Upper lobe of left lung (tissue), 6 donors: ENCODE measurements around the gene MED13L. TPM values are rescaled to one million over a fixed set of nuclear protein-coding genes. Genes with fewer than 3 reads are reported as not detected.

Experiments used
- ATAC-seq, 2 donors: fragments of 200-7000 bp; cut with Tn5 transposase; one replicate each; pipeline ENCODE4 v1.9.1; 2022; ENCODE audit warnings: mild to moderate bottlenecking in 2 of 2, moderate library complexity in 2 of 2; ENCODE audit not compliant: low FRiP score in 2 of 2
- DNase-seq, 2 donors: peaks; one replicate each; pipeline ENCODE4 v3.0.0-alpha.2; 2019 to 2020
- H3K27ac ChIP-seq, 4 donors: fragments of 200-600 bp; sonication (generic); one replicate each; pipeline ENCODE4 v1.5.1; 2016 to 2019
- H3K27me3 ChIP-seq, 4 donors: fragments of 200-600 bp; sonication (generic); one replicate each; pipeline ENCODE4 v1.5.1; 2017 to 2019
- H3K36me3 ChIP-seq, 4 donors: fragments of 200-600 bp; sonication (generic); one replicate each; pipeline ENCODE4 v1.5.1; 2016 to 2019
- H3K4me1 ChIP-seq, 4 donors: fragments of 200-600 bp; sonication (generic); one replicate each; pipeline ENCODE4 v1.5.1; 2018 to 2019
- H3K4me3 ChIP-seq, 4 donors: fragments of 200-600 bp; sonication (generic); one replicate each; pipeline ENCODE4 v1.5.1; 2017 to 2019; ENCODE audit warnings: mild to moderate bottlenecking in 2 of 4, moderate library complexity in 1 of 4
- H3K9me3 ChIP-seq, 4 donors: fragments of 200-600 bp; sonication (generic); one replicate each; pipeline ENCODE4 v1.5.1; 2018 to 2019
- EP300 ChIP-seq, 4 donors: sonication (generic); formaldehyde crosslinking; IDR thresholded peaks; one replicate each; pipeline ENCODE4 v1.5.1; 2017; ENCODE audit warnings: antibody characterized with exemption in 4 of 4, control low read depth in 2 of 4
- POLR2A ChIP-seq, 4 donors: fragments of 450-650 bp; IDR thresholded peaks; one replicate each; pipeline ENCODE4 v1.5.1; 2016 to 2017; ENCODE audit warnings: antibody characterized with exemption in 4 of 4, mild to moderate bottlenecking in 2 of 4
- POLR2AphosphoS5 ChIP-seq, 2 donors: sonication (generic); formaldehyde crosslinking; IDR thresholded peaks; one replicate each; pipeline ENCODE4 v1.5.1; 2017; ENCODE audit warnings: antibody characterized with exemption in 2 of 2
- WGBS, 2 donors: methylation state at CpG; one replicate each; pipeline ENCODE4 v1.1.5; 2017 to 2018; 5-methylcytosine and 5-hydroxymethylcytosine counted together
- total RNA-seq, 6 donors: library from RNA; depleted of rRNA in 4 of 6; stranded (reverse); fragments of >200 nt in 4 of 6; gene quantifications; one replicate each; pipeline versions ENCODE4 v1.1.0 to v1.2.1, GENCODE V29; 2016 to 2021
- TF ChIP-seq, protein P1 (sequence below), 6 experiments: fragments of 450-650 bp in 4 of 6; fragments of 200-600 bp in 2 of 6; sonication (generic) in 2 of 6; IDR thresholded peaks; one replicate each; pipeline ENCODE4 v1.5.1; 2016 to 2019; ENCODE audit warnings: antibody characterized with exemption in 6 of 6
- donor health status: DM: no; HTN: no; CAD: no; lungs with moderate emphysema.
- donor health status: DM: no; HTN: yes; CAD: no; lungs with severe emphysema.

The MED13L gene
- total RNA-seq, 6 donors from 2014 or later, result 96.6 to 178 (median 124) TPM

DNA sequence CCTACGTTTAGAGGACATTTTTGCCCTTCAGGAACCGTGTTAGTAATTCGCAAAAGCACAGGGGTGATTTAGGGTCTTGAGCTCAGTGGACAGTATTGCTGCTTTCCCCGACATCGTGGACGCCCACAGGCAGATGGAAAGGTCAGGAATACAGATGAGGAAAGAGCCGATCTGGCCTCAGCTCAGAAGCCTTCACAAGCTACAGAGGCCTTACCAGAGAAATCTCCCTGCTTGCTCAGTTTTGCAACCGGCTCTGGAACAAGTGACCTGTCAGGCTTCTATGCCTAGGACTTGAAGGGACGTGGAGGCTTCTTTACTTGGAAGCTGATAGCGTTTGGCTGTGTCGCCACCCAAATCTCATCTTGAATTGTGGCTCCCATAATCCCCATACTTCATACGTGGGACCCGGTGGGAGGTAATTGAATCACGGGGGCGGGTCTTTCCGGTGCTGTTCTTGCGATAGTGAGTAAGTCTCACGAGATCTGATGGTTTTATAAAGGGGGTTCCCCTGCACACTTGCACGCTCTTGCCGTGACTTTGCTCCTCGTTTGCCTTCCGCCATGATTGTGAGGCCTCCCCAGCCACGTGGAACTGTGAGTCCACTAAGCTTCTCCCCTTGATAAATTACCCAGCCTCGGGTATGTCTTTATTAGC is 332.5 kb downstream of the MED13L start:
- ATAC-seq, result peak in 1 of 2 donors; percentile 23
- H3K27me3 ChIP-seq, result no peaks in the 10 kb centered on the region
- no peak overlapping the region for H3K4me3 ChIP-seq
- TF ChIP-seq POLR2AphosphoS5 (IDR thresholded peaks at IDR 0.05), result no peak
- no peak for TF ChIP-seq POLR2A (IDR thresholded peaks at IDR 0.05)
- TF ChIP-seq, protein P1, sequence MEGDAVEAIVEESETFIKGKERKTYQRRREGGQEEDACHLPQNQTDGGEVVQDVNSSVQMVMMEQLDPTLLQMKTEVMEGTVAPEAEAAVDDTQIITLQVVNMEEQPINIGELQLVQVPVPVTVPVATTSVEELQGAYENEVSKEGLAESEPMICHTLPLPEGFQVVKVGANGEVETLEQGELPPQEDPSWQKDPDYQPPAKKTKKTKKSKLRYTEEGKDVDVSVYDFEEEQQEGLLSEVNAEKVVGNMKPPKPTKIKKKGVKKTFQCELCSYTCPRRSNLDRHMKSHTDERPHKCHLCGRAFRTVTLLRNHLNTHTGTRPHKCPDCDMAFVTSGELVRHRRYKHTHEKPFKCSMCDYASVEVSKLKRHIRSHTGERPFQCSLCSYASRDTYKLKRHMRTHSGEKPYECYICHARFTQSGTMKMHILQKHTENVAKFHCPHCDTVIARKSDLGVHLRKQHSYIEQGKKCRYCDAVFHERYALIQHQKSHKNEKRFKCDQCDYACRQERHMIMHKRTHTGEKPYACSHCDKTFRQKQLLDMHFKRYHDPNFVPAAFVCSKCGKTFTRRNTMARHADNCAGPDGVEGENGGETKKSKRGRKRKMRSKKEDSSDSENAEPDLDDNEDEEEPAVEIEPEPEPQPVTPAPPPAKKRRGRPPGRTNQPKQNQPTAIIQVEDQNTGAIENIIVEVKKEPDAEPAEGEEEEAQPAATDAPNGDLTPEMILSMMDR (IDR thresholded peaks at IDR 0.05), result no peak
- TF ChIP-seq EP300 (IDR thresholded peaks at IDR 0.05), result no peak
- DNase-seq, result no peak
- 80 to 85% methylated on average over 20 to 24 of the region's 24 CpGs for WGBS, 2 donors
- H3K27ac ChIP-seq, result peak overlapping the region in 3 of 4 donors; percentile 2 to 42 (median 21)
- no peaks in the 10 kb centered on the region for H3K9me3 ChIP-seq
- H3K36me3 ChIP-seq, result no peaks in the 10 kb centered on the region
- no peaks in the 10 kb centered on the region for H3K4me1 ChIP-seq

DNA sequence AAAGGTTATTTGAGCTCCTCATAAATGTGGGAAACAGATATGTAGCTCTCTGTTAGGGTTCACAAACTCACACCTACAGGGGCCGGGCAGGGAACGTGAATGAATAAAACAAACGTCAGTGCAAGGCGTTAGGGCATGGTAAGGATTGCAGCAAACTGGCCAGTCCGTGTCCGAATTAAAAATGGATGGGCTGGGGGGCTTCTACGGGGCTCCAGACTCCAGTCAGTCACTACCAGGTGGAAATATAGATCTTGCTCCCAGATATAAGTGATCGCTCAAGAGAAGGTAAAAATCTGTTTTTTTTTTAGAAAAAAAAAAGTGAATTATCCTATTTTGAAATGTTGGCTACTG is 333.1 kb downstream of the MED13L start:
- 92 to 97% methylated on average over 8 of the region's 8 CpGs for WGBS, 2 donors
- ATAC-seq (no peak), DNase-seq (no peak)
- Histone ChIP-seq H3K36me3 (no peaks in the 10 kb centered on the region), H3K4me3 (no peak overlapping the region), H3K27ac (peak overlapping the region in 1 of 4 donors; percentile 32), H3K27me3 (no peaks in the 10 kb centered on the region), H3K9me3 (no peaks in the 10 kb centered on the region), H3K4me1 (no peaks in the 10 kb centered on the region)
- TF ChIP-seq EP300 (IDR thresholded peaks at IDR 0.05) (no peak), POLR2AphosphoS5 (IDR thresholded peaks at IDR 0.05) (no peak), POLR2A (IDR thresholded peaks at IDR 0.05) (no peak)
- TF ChIP-seq, protein P1 (IDR thresholded peaks at IDR 0.05), result no peak

GRCh38 chr12:115943630-115944391 is 333.7 kb downstream of the MED13L start:
- peak overlapping the region in 2 of 4 donors; percentile 8 to 32 for H3K27ac ChIP-seq
- 59 to 80% methylated on average over 10 to 13 of the region's 13 CpGs for WGBS, 2 donors
- ATAC-seq, result peak in 1 of 2 donors; percentile 60
- no peaks in the 10 kb centered on the region for H3K27me3 ChIP-seq
- H3K4me3 ChIP-seq, result no peak overlapping the region
- DNase-seq, result no peak
- peaks cover 0 to 4% (median under 1%) of the 10 kb centered on the region in 4 donors for H3K9me3 ChIP-seq
- no peaks in the 10 kb centered on the region for H3K36me3 ChIP-seq
- no peaks in the 10 kb centered on the region for H3K4me1 ChIP-seq
- TF ChIP-seq POLR2AphosphoS5 (IDR thresholded peaks at IDR 0.05) (peak in 1 of 2 donors; percentile 43), POLR2A (IDR thresholded peaks at IDR 0.05) (no peak)

DNA sequence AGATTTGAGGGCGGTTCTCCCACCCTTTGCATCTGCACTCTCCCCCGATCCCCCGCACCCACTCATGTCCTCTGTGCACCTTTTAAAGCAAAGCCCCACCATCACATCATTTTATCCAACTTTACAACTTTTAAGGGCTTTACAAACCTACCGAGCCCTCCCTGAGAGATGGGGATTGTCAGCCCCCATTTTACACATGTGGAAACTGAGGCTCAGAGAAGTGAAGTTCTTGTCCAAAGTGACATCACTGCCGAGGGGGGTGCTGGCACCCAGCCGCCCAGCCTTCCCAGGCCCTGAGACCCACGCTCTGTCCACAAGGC is 334.2 kb downstream of the MED13L start:
- 81 to 89% methylated on average over 6 to 7 of the region's 7 CpGs for WGBS, 2 donors
- DNase-seq (peak in 1 of 2 donors; percentile 89), ATAC-seq (no peak)
- peaks cover 0 to 6% (median 2%) of the 10 kb centered on the region in 4 donors for H3K9me3 ChIP-seq
- H3K4me3 ChIP-seq, result no peak overlapping the region
- no peaks in the 10 kb centered on the region for H3K4me1 ChIP-seq
- peak overlapping the region in 1 of 4 donors; percentile 8 for H3K27ac ChIP-seq
- no peak for TF ChIP-seq EP300 (IDR thresholded peaks at IDR 0.05)
- no peaks in the 10 kb centered on the region for H3K27me3 ChIP-seq
- no peaks in the 10 kb centered on the region for H3K36me3 ChIP-seq

- Histone ChIP-seq H3K27ac (no peak overlapping the region), H3K9me3 (peaks cover 0 to 6% (median 2%) of the 10 kb centered on the region in 4 donors), H3K36me3 (no peaks in the 10 kb centered on the region), H3K4me3 (no peak overlapping the region), H3K27me3 (no peaks in the 10 kb centered on the region), H3K4me1 (no peaks in the 10 kb centered on the region)
- no peak for DNase-seq
- no peak for ATAC-seq
- TF ChIP-seq POLR2AphosphoS5 (IDR thresholded peaks at IDR 0.05) (no peak), POLR2A (IDR thresholded peaks at IDR 0.05) (no peak), EP300 (IDR thresholded peaks at IDR 0.05) (no peak)
- TF ChIP-seq, protein P1 (IDR thresholded peaks at IDR 0.05), result no peak
- 90 to 100% methylated on average over 1 of the region's 1 CpG for WGBS, 2 donors
Measured at GRCh38 chr12:115942346-115942745, 335.1 kb downstream of the MED13L start.
